GM06990 (cell line): Measurements from ENCODE around the gene PARVB.

Experiments used
- DNase-seq: peaks from one replicate; pipeline ENCODE4 v3.0.0-alpha.2; 2011; ENCODE audit not compliant: insufficient read length; ENCODE audit errors: extremely low read depth
- H3K27me3 ChIP-seq: replicated peaks from 2 replicates; pipeline ENCODE4 v1.6.0; 2011; ENCODE audit warnings: low read length; ENCODE audit not compliant: control insufficient read depth, insufficient read depth
- H3K36me3 ChIP-seq: 2 replicates; pipeline ENCODE4 v1.5.1; 2011; ENCODE audit warnings: low read length; ENCODE audit not compliant: control insufficient read depth, insufficient read depth
- H3K4me3 ChIP-seq: replicated peaks from 2 replicates; pipeline ENCODE4 v1.5.1; 2011; ENCODE audit warnings: low read depth, mild to moderate bottlenecking, control low read depth, low read length
- CTCF ChIP-seq: IDR thresholded peaks from 2 replicates; pipeline ENCODE4 v1.5.1; 2011; ENCODE audit warnings: low read length, control low read depth, mild to moderate bottlenecking, inconsistent platforms; ENCODE audit not compliant: insufficient read depth, poor library complexity, severe bottlenecking

The PARVB gene

GRCh38 chr22:44127356-44127755 is 103.3 kb downstream of the PARVB start:
- DNase-seq, result no peak
- Histone ChIP-seq H3K27me3 (no peaks in the 10 kb centered on the region), H3K36me3 (peaks cover 26% of the 10 kb centered on the region), H3K4me3 (no peak overlapping the region)
- TF ChIP-seq CTCF, result no peak

GRCh38 chr22:44128958-44129618 is 105.0 kb downstream of the PARVB start:
- DNase-seq, result no peak
- H3K4me3 ChIP-seq, result no peak overlapping the region
- no peak for TF ChIP-seq CTCF

GRCh38 chr22:44129619-44129976 is 105.5 kb downstream of the PARVB start:
- TF ChIP-seq CTCF, result no peak
- no peaks in the 10 kb centered on the region for H3K27me3 ChIP-seq
- H3K4me3 ChIP-seq, result no peak overlapping the region
- H3K36me3 ChIP-seq, result peaks cover 37% of the 10 kb centered on the region
- DNase-seq, result no peak

More at GRCh38 chr22:44128958-44129618, 105.0 kb downstream of the PARVB start:
- peaks cover 35% of the 10 kb centered on the region for H3K36me3 ChIP-seq
- no peaks in the 10 kb centered on the region for H3K27me3 ChIP-seq

GRCh38 chr22:44130076-44130711 is 106.1 kb downstream of the PARVB start:
- no peak for TF ChIP-seq CTCF

GRCh38 chr22:44131412-44131811 is 107.3 kb downstream of the PARVB start:
- Histone ChIP-seq H3K4me3 (no peak overlapping the region), H3K36me3 (peaks cover 40% of the 10 kb centered on the region), H3K27me3 (no peaks in the 10 kb centered on the region)
- no peak for DNase-seq
- no peak for TF ChIP-seq CTCF

More at GRCh38 chr22:44130076-44130711, 106.1 kb downstream of the PARVB start:
- Histone ChIP-seq H3K27me3 (no peaks in the 10 kb centered on the region), H3K4me3 (no peak overlapping the region), H3K36me3 (peaks cover 38% of the 10 kb centered on the region)
- no peak for DNase-seq
